Neural cell (in vitro differentiated cells): Measurements from ENCODE around the gene HLF. TPM values are rescaled to one million over a fixed set of nuclear protein-coding genes. Genes with fewer than 3 reads are reported as not detected.

Experiments
- H2AFZ ChIP-seq: fragments of 200-600, 300-800 bp; sonication (generic), shearing (Covaris generic); 2 replicates; pipeline ENCODE4 v1.6.0; 2014; ENCODE audit warnings: low read depth, mild to moderate bottlenecking, antibody characterized with exemption, low read length, moderate library complexity
- H3F3A ChIP-seq: fragments of 200-600 bp; shearing (Covaris generic); 2 replicates; pipeline ENCODE4 v1.6.1; 2016; ENCODE audit warnings: mild to moderate bottlenecking, moderate library complexity, mixed read lengths, antibody characterized with exemption, low read length; ENCODE audit not compliant: insufficient read depth, poor library complexity, severe bottlenecking
- H3K27ac ChIP-seq: fragments of 200-600, 300-800 bp; sonication (generic), shearing (Covaris generic); 2 replicates; pipeline ENCODE4 v1.5.1; 2014; ENCODE audit warnings: mild to moderate bottlenecking, low read length, moderate library complexity
- H3K27me3 ChIP-seq: fragments of 300-800, 200-600 bp; sonication (generic), shearing (Covaris generic); 2 replicates; pipeline ENCODE4 v1.6.0; 2014; ENCODE audit warnings: mild to moderate bottlenecking, low read depth, low read length, moderate library complexity; ENCODE audit not compliant: insufficient read depth
- H3K36me3 ChIP-seq: fragments of 300-800, 200-600 bp; sonication (generic), shearing (Covaris generic); 2 replicates; pipeline ENCODE4 v1.5.1; 2014; ENCODE audit warnings: mild to moderate bottlenecking, antibody characterized with exemption, low read length, moderate library complexity; ENCODE audit not compliant: insufficient read depth
- H3K4me2 ChIP-seq: fragments of 300-800, 200-600 bp; sonication (generic), shearing (Covaris generic); 2 replicates; pipeline ENCODE4 v1.6.0; 2014; ENCODE audit warnings: mild to moderate bottlenecking, low read length
- H3K4me3 ChIP-seq: fragments of 300-800, 200-600 bp; sonication (generic), shearing (Covaris generic); 2 replicates; pipeline ENCODE4 v1.5.1; 2014; ENCODE audit warnings: mild to moderate bottlenecking, low read length, moderate library complexity
- H3K79me2 ChIP-seq: fragments of 200-600 bp; shearing (Covaris generic); replicated peaks from 2 replicates; pipeline ENCODE4 v1.6.0; 2014; ENCODE audit warnings: mild to moderate bottlenecking, low read length, moderate library complexity; ENCODE audit not compliant: insufficient read depth
- H3K9ac ChIP-seq: fragments of 300-800, 200-600 bp; sonication (generic), shearing (Covaris generic); 2 replicates; pipeline ENCODE4 v1.6.1; 2016; ENCODE audit warnings: mild to moderate bottlenecking, low read length, mixed read lengths
- H3K9me2 ChIP-seq: fragments of 200-600 bp; shearing (Covaris generic); 2 replicates; pipeline ENCODE4 v1.6.1; 2016; ENCODE audit warnings: mild to moderate bottlenecking, low read length, mixed read lengths; ENCODE audit not compliant: insufficient read depth
- H3K9me3 ChIP-seq: fragments of 200-600, 300-800 bp; sonication (generic), shearing (Covaris generic); 2 replicates; pipeline ENCODE4 v1.6.1; 2016; ENCODE audit warnings: mild to moderate bottlenecking, mixed run types, low read length, moderate library complexity, mixed read lengths
- H4K20me1 ChIP-seq: fragments of 200-600 bp; shearing (Covaris generic); 2 replicates; pipeline ENCODE4 v1.6.1; 2016; ENCODE audit warnings: mild to moderate bottlenecking, mixed run types; ENCODE audit not compliant: insufficient read depth
- EP300 ChIP-seq: fragments of 450-650 bp; conservative IDR thresholded peaks from 2 replicates; pipeline ENCODE4 v1.6.1; 2014; ENCODE audit warnings: antibody characterized with exemption, mild to moderate bottlenecking, moderate library complexity; ENCODE audit not compliant: poor library complexity, severe bottlenecking
- EZH2 ChIP-seq: fragments of 200-600, 300-800 bp; shearing (Covaris generic), sonication (generic); IDR thresholded peaks from 2 replicates; pipeline ENCODE4 v1.6.1; 2014; ENCODE audit warnings: antibody characterized with exemption, low read length, borderline replicate concordance, mild to moderate bottlenecking; ENCODE audit not compliant: insufficient read depth, poor library complexity, severe bottlenecking
- MXI1 ChIP-seq: fragments of 450-650 bp; conservative IDR thresholded peaks from 2 replicates; pipeline ENCODE4 v1.6.1; 2014; ENCODE audit warnings: antibody characterized with exemption, mild to moderate bottlenecking; ENCODE audit not compliant: poor library complexity, severe bottlenecking
- POLR2AphosphoS5 ChIP-seq: IDR thresholded peaks from 2 replicates; pipeline ENCODE4 v1.6.1; 2012
- RAD21 ChIP-seq: fragments of 450-650 bp; conservative IDR thresholded peaks from 2 replicates; pipeline ENCODE4 v1.6.1; 2014; ENCODE audit warnings: antibody characterized with exemption, mild to moderate bottlenecking, moderate library complexity
- REST ChIP-seq: IDR thresholded peaks from 2 replicates; pipeline ENCODE4 v1.6.1; 2012; ENCODE audit warnings: borderline replicate concordance
- SMC3 ChIP-seq: fragments of 450-650 bp; conservative IDR thresholded peaks from 2 replicates; pipeline ENCODE4 v1.6.1; 2014; ENCODE audit warnings: antibody characterized with exemption, mild to moderate bottlenecking, moderate library complexity; ENCODE audit not compliant: poor library complexity
- TAF1 ChIP-seq: IDR thresholded peaks from 2 replicates; pipeline ENCODE4 v1.6.1; 2012; ENCODE audit warnings: low read depth
- polyA plus RNA-seq: library from polyadenylated mRNA; depleted of rRNA; stranded (reverse); fragments of >200 nt; gene quantifications from 2 replicates; pipeline ENCODE4 v1.2.3, GENCODE V29; 2014
- TF ChIP-seq, protein P1 (sequence below): fragments of 450-650 bp; IDR thresholded peaks from 2 replicates; pipeline ENCODE4 v1.5.1; 2014; ENCODE audit warnings: antibody characterized with exemption, mild to moderate bottlenecking, moderate library complexity; ENCODE audit not compliant: poor library complexity, severe bottlenecking

The HLF gene
- polyA plus RNA-seq, 1 donor from 2014 or later = 0.71 TPM

GRCh38 chr17:55296171-55296695, 31.5 kb downstream of the HLF start:
- no peak overlapping the region for H3K4me3 ChIP-seq
- H3K27ac ChIP-seq = no peak overlapping the region
- no peaks in the 10 kb centered on the region for H3K79me2 ChIP-seq
- H3K27me3 ChIP-seq = no peaks in the 10 kb centered on the region
- H3K36me3 ChIP-seq = no peaks in the 10 kb centered on the region
- no peak overlapping the region for H3K4me2 ChIP-seq
- H4K20me1 ChIP-seq = no peaks in the 10 kb centered on the region
- no peak overlapping the region for H2AFZ ChIP-seq
- no peaks in the 10 kb centered on the region for H3K9me2 ChIP-seq
- H3K9ac ChIP-seq = no peak overlapping the region
- no peaks in the 10 kb centered on the region for H3K9me3 ChIP-seq
- peak; percentile 7 for TF ChIP-seq SMC3
- TF ChIP-seq, protein P1, sequence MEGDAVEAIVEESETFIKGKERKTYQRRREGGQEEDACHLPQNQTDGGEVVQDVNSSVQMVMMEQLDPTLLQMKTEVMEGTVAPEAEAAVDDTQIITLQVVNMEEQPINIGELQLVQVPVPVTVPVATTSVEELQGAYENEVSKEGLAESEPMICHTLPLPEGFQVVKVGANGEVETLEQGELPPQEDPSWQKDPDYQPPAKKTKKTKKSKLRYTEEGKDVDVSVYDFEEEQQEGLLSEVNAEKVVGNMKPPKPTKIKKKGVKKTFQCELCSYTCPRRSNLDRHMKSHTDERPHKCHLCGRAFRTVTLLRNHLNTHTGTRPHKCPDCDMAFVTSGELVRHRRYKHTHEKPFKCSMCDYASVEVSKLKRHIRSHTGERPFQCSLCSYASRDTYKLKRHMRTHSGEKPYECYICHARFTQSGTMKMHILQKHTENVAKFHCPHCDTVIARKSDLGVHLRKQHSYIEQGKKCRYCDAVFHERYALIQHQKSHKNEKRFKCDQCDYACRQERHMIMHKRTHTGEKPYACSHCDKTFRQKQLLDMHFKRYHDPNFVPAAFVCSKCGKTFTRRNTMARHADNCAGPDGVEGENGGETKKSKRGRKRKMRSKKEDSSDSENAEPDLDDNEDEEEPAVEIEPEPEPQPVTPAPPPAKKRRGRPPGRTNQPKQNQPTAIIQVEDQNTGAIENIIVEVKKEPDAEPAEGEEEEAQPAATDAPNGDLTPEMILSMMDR = no peak
- no peaks in the 10 kb centered on the region for H3F3A ChIP-seq

DNA sequence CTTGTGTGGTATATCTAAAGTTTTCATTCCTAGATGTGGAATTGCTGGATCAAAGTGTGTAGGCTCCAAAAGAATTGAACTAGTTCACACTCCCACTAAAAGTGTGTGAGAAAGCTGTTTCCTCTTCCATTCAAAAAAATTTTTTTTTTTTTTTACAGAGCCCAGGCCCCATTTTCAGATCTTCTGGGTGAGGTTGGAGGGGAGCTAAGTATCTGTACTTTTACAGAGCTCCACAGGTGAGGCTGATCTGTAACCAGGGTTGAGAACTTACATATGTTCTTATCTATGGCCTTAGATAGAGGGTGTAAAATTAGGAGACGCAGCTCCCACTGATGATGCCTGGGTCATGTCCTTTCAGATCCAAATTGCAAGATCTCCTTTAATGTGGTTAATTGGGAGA, 31.9 kb downstream of the HLF start:
- Histone ChIP-seq H3F3A (no peaks in the 10 kb centered on the region), H3K9me2 (no peaks in the 10 kb centered on the region), H3K27ac (no peak overlapping the region), H3K9ac (no peak overlapping the region), H2AFZ (no peak overlapping the region), H3K9me3 (no peaks in the 10 kb centered on the region), H3K36me3 (no peaks in the 10 kb centered on the region), H4K20me1 (no peaks in the 10 kb centered on the region), H3K79me2 (no peaks in the 10 kb centered on the region), H3K4me3 (no peak overlapping the region), H3K27me3 (no peaks in the 10 kb centered on the region), H3K4me2 (no peak overlapping the region)
- TF ChIP-seq EZH2 (no peak), MXI1 (no peak), REST (no peak), SMC3 (no peak), RAD21 (no peak), TAF1 (no peak), POLR2AphosphoS5 (no peak), EP300 (no peak)
- TF ChIP-seq, protein P1 = no peak
